ENCODE results near the gene MAST4. TPM values are rescaled to one million over a fixed set of nuclear protein-coding genes. Genes with fewer than 3 reads are reported as not detected.

Gene MAST4
- total and polyA plus RNA-seq, 2 experiments from 2014 or later: 4.2 to 6.0 TPM

- H3K27ac ChIP-seq: no peak overlapping the region
- no peak overlapping the region for H2AFZ ChIP-seq
- peaks cover 10% of the 10 kb centered on the region; the same call in 1 of the 2 replicates for H3F3A ChIP-seq (ENCODE audit: insufficient read depth)
- H4K20me1 ChIP-seq (ENCODE audit: insufficient read depth): no peaks in the 10 kb centered on the region
- in situ Hi-C loops (cut with MboI): no loop called here
- H3K36me3 ChIP-seq (ENCODE audit: low read depth): no peaks in the 10 kb centered on the region
- peaks cover 10% of the 10 kb centered on the region; the same call in 1 of the 2 replicates for H3K4me1 ChIP-seq (ENCODE audit: insufficient read depth)
- TF ChIP-seq EZH2phosphoT487 (IDR thresholded peaks at IDR 0.05; ENCODE audit: insufficient read depth, low read depth): no peak
- no peak for TF ChIP-seq EZH2 (IDR thresholded peaks at IDR 0.05; ENCODE audit: insufficient read depth, poor library complexity, severe bottlenecking)
- WGBS, 2 experiments (ENCODE audit: low coverage in 1 of 2, low lambda C conversion rate in 2 of 2, missing lambda C conversion rate in 2 of 2): 97% methylated on average over 3 of the region's 3 CpGs
- no peak overlapping the region for H3K4me2 ChIP-seq (ENCODE audit: unreplicated experiment)
- no peaks in the 10 kb centered on the region for H3K27me3 ChIP-seq (replicated peaks; ENCODE audit: insufficient read depth)
- no peaks in the 10 kb centered on the region for H3K79me2 ChIP-seq (ENCODE audit: insufficient read depth)
- H3K9me2 ChIP-seq (ENCODE audit: insufficient read depth): no peaks in the 10 kb centered on the region
- no peak overlapping the region for H3K9ac ChIP-seq
- DNase-seq: peak; percentile 4
- H3K4me3 ChIP-seq: no peak overlapping the region
- H3K9me3 ChIP-seq (ENCODE audit: low read depth): no peaks in the 10 kb centered on the region
These were observed 467.6 kb downstream of the MAST4 start for GRCh38 chr5:67063791-67064190.

- no peak overlapping the region for H3K27ac ChIP-seq
- no peaks in the 10 kb centered on the region for H3K9me3 ChIP-seq (ENCODE audit: low read depth)
These were observed 469.0 kb downstream of the MAST4 start for GRCh38 chr5:67065237-67065636.

GRCh38 chr5:67065696-67066095 is 469.5 kb downstream of the MAST4 start:
- Histone ChIP-seq H3K27ac (no peak overlapping the region), H3K27me3 (replicated peaks; ENCODE audit: insufficient read depth) (no peaks in the 10 kb centered on the region), H3K79me2 (ENCODE audit: insufficient read depth) (no peaks in the 10 kb centered on the region), H2AFZ (no peak overlapping the region), H3K9me2 (ENCODE audit: insufficient read depth) (no peaks in the 10 kb centered on the region), H3K4me1 (ENCODE audit: insufficient read depth) (no peaks in the 10 kb centered on the region), H3K9me3 (ENCODE audit: low read depth) (no peaks in the 10 kb centered on the region), H4K20me1 (ENCODE audit: insufficient read depth) (no peaks in the 10 kb centered on the region), H3F3A (ENCODE audit: insufficient read depth) (no peaks in the 10 kb centered on the region), H3K9ac (no peak overlapping the region), H3K4me2 (ENCODE audit: unreplicated experiment) (no peak overlapping the region), H3K4me3 (no peak overlapping the region), H3K36me3 (ENCODE audit: low read depth) (no peaks in the 10 kb centered on the region)
- no peak for TF ChIP-seq EZH2 (IDR thresholded peaks at IDR 0.05; ENCODE audit: insufficient read depth, poor library complexity, severe bottlenecking)
- TF ChIP-seq EZH2phosphoT487 (IDR thresholded peaks at IDR 0.05; ENCODE audit: insufficient read depth, low read depth): no peak
- DNase-seq: no peak
- 93 to 96% methylated on average over 1 of the region's 1 CpG for WGBS, 2 experiments (ENCODE audit: low coverage in 1 of 2, low lambda C conversion rate in 2 of 2, missing lambda C conversion rate in 2 of 2)
- in situ Hi-C loops (cut with MboI): no loop called here

More at GRCh38 chr5:67065237-67065636, 469.0 kb downstream of the MAST4 start:
- TF ChIP-seq EZH2 (IDR thresholded peaks at IDR 0.05; ENCODE audit: insufficient read depth, poor library complexity, severe bottlenecking) (no peak), EZH2phosphoT487 (IDR thresholded peaks at IDR 0.05; ENCODE audit: insufficient read depth, low read depth) (no peak)
- WGBS, 2 experiments (ENCODE audit: low coverage in 1 of 2, low lambda C conversion rate in 2 of 2, missing lambda C conversion rate in 2 of 2): 97 to 98% methylated on average over 4 of the region's 4 CpGs
- H4K20me1 ChIP-seq (ENCODE audit: insufficient read depth): no peaks in the 10 kb centered on the region
- H3K9me2 ChIP-seq (ENCODE audit: insufficient read depth): no peaks in the 10 kb centered on the region
- no peak overlapping the region for H2AFZ ChIP-seq
- no peaks in the 10 kb centered on the region for H3F3A ChIP-seq (ENCODE audit: insufficient read depth)
- H3K4me1 ChIP-seq (ENCODE audit: insufficient read depth): no peaks in the 10 kb centered on the region
- H3K27me3 ChIP-seq (replicated peaks; ENCODE audit: insufficient read depth): no peaks in the 10 kb centered on the region
- H3K79me2 ChIP-seq (ENCODE audit: insufficient read depth): no peaks in the 10 kb centered on the region
- H3K36me3 ChIP-seq (ENCODE audit: low read depth): no peaks in the 10 kb centered on the region
- no peak overlapping the region for H3K4me2 ChIP-seq (ENCODE audit: unreplicated experiment)
- no peak for DNase-seq
- H3K4me3 ChIP-seq: no peak overlapping the region
- in situ Hi-C loops (cut with MboI): no loop called here
- H3K9ac ChIP-seq: no peak overlapping the region

GRCh38 chr5:67066815-67067214 is 470.6 kb downstream of the MAST4 start:
- 88 to 96% methylated on average over 1 of the region's 1 CpG for WGBS, 2 experiments (ENCODE audit: low coverage in 1 of 2, low lambda C conversion rate in 2 of 2, missing lambda C conversion rate in 2 of 2)
- in situ Hi-C loops (cut with MboI): no loop called here
- H3K9me3 ChIP-seq (ENCODE audit: low read depth): no peaks in the 10 kb centered on the region
- H3K4me1 ChIP-seq (ENCODE audit: insufficient read depth): no peaks in the 10 kb centered on the region
- H3F3A ChIP-seq (ENCODE audit: insufficient read depth): no peaks in the 10 kb centered on the region
- no peak overlapping the region for H3K27ac ChIP-seq
- H4K20me1 ChIP-seq (ENCODE audit: insufficient read depth): no peaks in the 10 kb centered on the region
- H3K4me3 ChIP-seq: no peak overlapping the region
- H3K79me2 ChIP-seq (ENCODE audit: insufficient read depth): no peaks in the 10 kb centered on the region
- H3K36me3 ChIP-seq (ENCODE audit: low read depth): no peaks in the 10 kb centered on the region
- H3K9ac ChIP-seq: no peak overlapping the region
- peak; percentile 7 for DNase-seq
- TF ChIP-seq EZH2 (IDR thresholded peaks at IDR 0.05; ENCODE audit: insufficient read depth, poor library complexity, severe bottlenecking) (no peak), EZH2phosphoT487 (IDR thresholded peaks at IDR 0.05; ENCODE audit: insufficient read depth, low read depth) (no peak)
- H2AFZ ChIP-seq: no peak overlapping the region
- no peaks in the 10 kb centered on the region for H3K9me2 ChIP-seq (ENCODE audit: insufficient read depth)
- H3K27me3 ChIP-seq (replicated peaks; ENCODE audit: insufficient read depth): no peaks in the 10 kb centered on the region
- H3K4me2 ChIP-seq (ENCODE audit: unreplicated experiment): no peak overlapping the region
